Measurements from ENCODE around the gene TASP1.
"Not testable (repeated sequence)": the region's sequence is repeated elsewhere in the genome, so short reads cannot be mapped to it uniquely, and the experiment has no call there.

TASP1 gene

GRCh38 chr20:13396022-13396421 lies 242.7 kb downstream of the TASP1 start:
- Mint-ChIP-seq H3K9me3 (no peaks in the 10 kb centered on the region), H3K4me1 (peaks cover 20% of the 10 kb centered on the region), H3K36me3 (ENCODE audit: low read depth) (peaks cover 10% of the 10 kb centered on the region), H3K27me3 (ENCODE audit: low read depth) (no peaks in the 10 kb centered on the region), H3K4me3 (no peak overlapping the region), H3K27ac (no peak overlapping the region)
- TF ChIP-seq CTCF (IDR thresholded peaks at IDR 0.05; ENCODE audit: unreplicated experiment in 3 of 3) = no peak

- H3K4me3 Mint-ChIP-seq = no peak overlapping the region
- no peak overlapping the region for H3K27ac Mint-ChIP-seq
- no peaks in the 10 kb centered on the region for H3K9me3 Mint-ChIP-seq
- TF ChIP-seq CTCF (IDR thresholded peaks at IDR 0.05; ENCODE audit: unreplicated experiment in 3 of 3) = no peak
- H3K27me3 Mint-ChIP-seq (ENCODE audit: low read depth) = no peaks in the 10 kb centered on the region
- peaks cover 25% of the 10 kb centered on the region for H3K4me1 Mint-ChIP-seq
- H3K36me3 Mint-ChIP-seq (ENCODE audit: low read depth) = peaks cover 15% of the 10 kb centered on the region
Measured at GRCh38 chr20:13395232-13395631, 243.5 kb downstream of the TASP1 start.

- no peaks in the 10 kb centered on the region for H3K9me3 Mint-ChIP-seq
- H3K4me3 Mint-ChIP-seq = no peak overlapping the region
Measured at GRCh38 chr20:13392391-13392790, 246.3 kb downstream of the TASP1 start.

GRCh38 chr20:13389115-13389514 lies 249.6 kb downstream of the TASP1 start:
- Mint-ChIP-seq H3K9me3 (no peaks in the 10 kb centered on the region), H3K4me1 (peaks cover 10% of the 10 kb centered on the region), H3K36me3 (ENCODE audit: low read depth) (peaks cover 54% of the 10 kb centered on the region), H3K4me3 (no peak overlapping the region), H3K27me3 (ENCODE audit: low read depth) (no peaks in the 10 kb centered on the region), H3K27ac (no peak overlapping the region)
- no peak for TF ChIP-seq CTCF (IDR thresholded peaks at IDR 0.05; ENCODE audit: unreplicated experiment in 3 of 3)

More at GRCh38 chr20:13392391-13392790, 246.3 kb downstream of the TASP1 start:
- no peaks in the 10 kb centered on the region for H3K27me3 Mint-ChIP-seq (ENCODE audit: low read depth)
- H3K27ac Mint-ChIP-seq = no peak overlapping the region
- peaks cover 19% of the 10 kb centered on the region for H3K4me1 Mint-ChIP-seq
- TF ChIP-seq CTCF (IDR thresholded peaks at IDR 0.05; ENCODE audit: unreplicated experiment in 3 of 3) = no peak
- peaks cover 33% of the 10 kb centered on the region for H3K36me3 Mint-ChIP-seq (ENCODE audit: low read depth)

- H3K27me3 Mint-ChIP-seq (ENCODE audit: low read depth) = no peaks in the 10 kb centered on the region
- H3K4me3 Mint-ChIP-seq = no peak overlapping the region
- peaks cover 18% of the 10 kb centered on the region for H3K9me3 Mint-ChIP-seq
- no peak overlapping the region for H3K27ac Mint-ChIP-seq
- peaks cover 69% of the 10 kb centered on the region for H3K36me3 Mint-ChIP-seq (ENCODE audit: low read depth)
- H3K4me1 Mint-ChIP-seq = no peaks in the 10 kb centered on the region
- TF ChIP-seq CTCF (IDR thresholded peaks at IDR 0.05; ENCODE audit: unreplicated experiment in 3 of 3) = no peak
Measured at GRCh38 chr20:13384132-13384531, 254.6 kb downstream of the TASP1 start.

GRCh38 chr20:13382786-13383185 lies 255.9 kb downstream of the TASP1 start:
- TF ChIP-seq CTCF (IDR thresholded peaks at IDR 0.05; ENCODE audit: unreplicated experiment in 3 of 3) = no peak
- Mint-ChIP-seq H3K27me3 (ENCODE audit: low read depth) (no peaks in the 10 kb centered on the region), H3K4me3 (no peak overlapping the region), H3K4me1 (no peaks in the 10 kb centered on the region), H3K27ac (peak overlapping the region in 1 of 3 experiments; percentile 32), H3K9me3 (peaks cover 30% of the 10 kb centered on the region), H3K36me3 (ENCODE audit: low read depth) (peaks cover 70% of the 10 kb centered on the region)

GRCh38 chr20:13380497-13381229 lies 258.1 kb downstream of the TASP1 start:
- H3K36me3 Mint-ChIP-seq (ENCODE audit: low read depth) = peaks cover 65% of the 10 kb centered on the region
- not testable (repeated sequence) for H3K4me1 Mint-ChIP-seq; H3K27ac Mint-ChIP-seq; H3K4me3 Mint-ChIP-seq; H3K27me3 Mint-ChIP-seq (ENCODE audit: low read depth)
- H3K9me3 Mint-ChIP-seq = peaks cover 48% of the 10 kb centered on the region

All from nephron (organoid).